ENCODE measurements around the gene CNTN4.

- TF ChIP-seq CTCF (IDR thresholded peaks at IDR 0.05; ENCODE audit: insufficient read depth, low read depth, low read length) (no peak), EZH2 (IDR thresholded peaks at IDR 0.05; ENCODE audit: insufficient read depth, low read length) (no peak)
Observed at GRCh38 chr3:2420919-2421318, 322.3 kb downstream of the CNTN4 start.
